A172 (cell line): Measurements from ENCODE around the gene GPC4. TPM values are rescaled to one million over a fixed set of nuclear protein-coding genes. Genes with fewer than 3 reads are reported as not detected.
A peak's percentile ranks its signal among the peaks of the same experiment; 100 is the strongest.
"Not testable (repeated sequence)": the region's sequence is repeated elsewhere in the genome, so short reads cannot be mapped to it uniquely, and the experiment has no call there.

Experiments used
- DNase-seq: peaks from one replicate; pipeline ENCODE4 v3.0.0-alpha.2; 2015; ENCODE audit warnings: low spot score
- total RNA-seq: library from RNA; depleted of rRNA; stranded (reverse); fragments of >200 nt; shearing (Covaris generic); gene quantifications from 2 replicates; pipeline ENCODE4 v1.2.3, GENCODE V29; 2014

GPC4 gene
- total RNA-seq, 1 experiment from 2014 or later, result 3.2 TPM

- DNase-seq, result no peak
Measured at GRCh38 chrX:133366735-133367134, 48.6 kb downstream of the GPC4 start.

- no peak for DNase-seq
Measured at GRCh38 chrX:133365871-133366611, 49.2 kb downstream of the GPC4 start.

GRCh38 chrX:133364865-133365264, 50.4 kb downstream of the GPC4 start:
- no peak for DNase-seq

- no peak for DNase-seq
Measured at GRCh38 chrX:133364196-133364595, 51.1 kb downstream of the GPC4 start.

- DNase-seq, result no peak
Measured at GRCh38 chrX:133362538-133362937, 52.8 kb downstream of the GPC4 start.

GRCh38 chrX:133359466-133359865, 55.8 kb downstream of the GPC4 start:
- DNase-seq, result no peak

- DNase-seq, result no peak
Measured at GRCh38 chrX:133353233-133353632, 62.1 kb downstream of the GPC4 start.

GRCh38 chrX:133350751-133351150, 64.5 kb downstream of the GPC4 start:
- no peak for DNase-seq

- no peak for DNase-seq
Measured at GRCh38 chrX:133346026-133346425, 69.3 kb downstream of the GPC4 start.

GRCh38 chrX:133339566-133339965, 75.7 kb downstream of the GPC4 start:
- DNase-seq, result no peak

GRCh38 chrX:133337250-133337649, 78.0 kb downstream of the GPC4 start:
- DNase-seq, result no peak

GRCh38 chrX:133335027-133335426, 80.3 kb downstream of the GPC4 start:
- peak; percentile 11 for DNase-seq

- DNase-seq, result no peak
Measured at GRCh38 chrX:133333154-133333750, 82.0 kb downstream of the GPC4 start.

- no peak for DNase-seq
Measured at GRCh38 chrX:133332737-133333136, 82.6 kb downstream of the GPC4 start.

GRCh38 chrX:133330956-133331355, 84.3 kb downstream of the GPC4 start:
- no peak for DNase-seq

- DNase-seq, result no peak
Measured at GRCh38 chrX:133325422-133325821, 89.9 kb downstream of the GPC4 start.

- no peak for DNase-seq
Measured at GRCh38 chrX:133323431-133323830, 91.9 kb downstream of the GPC4 start.

GRCh38 chrX:133322269-133322668, 93.0 kb downstream of the GPC4 start:
- DNase-seq, result not testable (repeated sequence)

- DNase-seq, result no peak
Measured at GRCh38 chrX:133321451-133321850, 93.8 kb downstream of the GPC4 start.

- DNase-seq, result no peak
Measured at GRCh38 chrX:133314281-133314680, 101.0 kb downstream of the GPC4 start.

- no peak for DNase-seq
Measured at GRCh38 chrX:133308499-133308897, 106.8 kb downstream of the GPC4 start.

GRCh38 chrX:133307637-133308498, 107.4 kb downstream of the GPC4 start:
- no peak for DNase-seq

- no peak for DNase-seq
Measured at GRCh38 chrX:133307094-133307493, 108.2 kb downstream of the GPC4 start.
